ENCODE results near the gene TOMM20L. TPM values are rescaled to one million over a fixed set of nuclear protein-coding genes. Genes with fewer than 3 reads are reported as not detected.
A peak's percentile ranks its signal among the peaks of the same experiment; 100 is the strongest.

TOMM20L gene
- total and polyA plus RNA-seq, 2 of the 13 experiments (the other 11 are each of a cell fraction or from before 2014, with no cell fraction given): 0.46 TPM; not detected in 1

DNA sequence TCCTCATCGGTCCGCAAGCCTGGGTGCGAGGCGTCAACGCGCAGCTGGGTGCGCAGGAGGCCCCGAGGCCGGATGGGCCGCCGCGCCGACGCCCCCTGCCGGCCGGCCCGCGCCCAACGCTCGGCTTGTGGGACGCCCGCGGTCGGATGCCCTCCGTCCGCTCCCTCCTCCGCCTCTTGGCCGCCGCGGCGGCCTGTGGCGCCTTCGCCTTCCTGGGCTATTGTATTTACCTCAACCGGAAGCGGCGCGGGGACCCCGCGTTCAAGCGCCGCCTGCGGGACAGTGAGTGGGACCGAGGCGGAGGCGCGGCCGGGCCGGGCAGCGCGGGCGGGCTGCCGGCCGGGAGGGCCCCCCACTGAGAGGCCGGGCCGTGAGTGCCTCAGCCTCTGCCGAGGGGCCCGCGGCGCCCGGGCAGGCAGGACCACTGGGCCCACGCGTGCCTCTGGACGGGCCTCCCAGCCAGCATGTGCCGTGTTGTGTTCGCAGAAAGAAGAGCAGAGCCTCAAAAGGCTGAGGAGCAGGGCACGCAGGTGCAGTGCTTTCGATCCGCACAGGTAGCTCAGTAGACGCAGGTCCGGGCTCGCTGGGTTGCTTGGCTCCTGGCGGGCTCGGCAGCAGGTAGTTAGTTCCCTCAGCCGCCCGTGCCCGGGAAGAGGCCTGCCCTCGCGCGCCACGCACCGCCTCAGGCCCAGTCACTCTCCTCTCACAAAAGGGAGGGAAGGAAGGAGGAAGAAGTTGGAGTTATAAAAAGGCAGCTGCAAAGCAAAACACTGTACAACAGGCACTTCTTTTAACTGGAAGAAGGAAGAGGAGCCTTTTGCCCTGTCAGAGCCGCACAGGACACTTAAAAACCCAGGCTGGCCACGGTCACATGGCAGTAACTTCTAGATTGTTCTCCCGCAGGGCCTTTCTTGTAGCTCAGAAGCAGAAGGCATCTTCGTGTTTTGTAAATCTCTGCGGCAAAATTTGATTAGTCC lies at the start of gene TOMM20L (continued):
- TF ChIP-seq, protein P1, sequence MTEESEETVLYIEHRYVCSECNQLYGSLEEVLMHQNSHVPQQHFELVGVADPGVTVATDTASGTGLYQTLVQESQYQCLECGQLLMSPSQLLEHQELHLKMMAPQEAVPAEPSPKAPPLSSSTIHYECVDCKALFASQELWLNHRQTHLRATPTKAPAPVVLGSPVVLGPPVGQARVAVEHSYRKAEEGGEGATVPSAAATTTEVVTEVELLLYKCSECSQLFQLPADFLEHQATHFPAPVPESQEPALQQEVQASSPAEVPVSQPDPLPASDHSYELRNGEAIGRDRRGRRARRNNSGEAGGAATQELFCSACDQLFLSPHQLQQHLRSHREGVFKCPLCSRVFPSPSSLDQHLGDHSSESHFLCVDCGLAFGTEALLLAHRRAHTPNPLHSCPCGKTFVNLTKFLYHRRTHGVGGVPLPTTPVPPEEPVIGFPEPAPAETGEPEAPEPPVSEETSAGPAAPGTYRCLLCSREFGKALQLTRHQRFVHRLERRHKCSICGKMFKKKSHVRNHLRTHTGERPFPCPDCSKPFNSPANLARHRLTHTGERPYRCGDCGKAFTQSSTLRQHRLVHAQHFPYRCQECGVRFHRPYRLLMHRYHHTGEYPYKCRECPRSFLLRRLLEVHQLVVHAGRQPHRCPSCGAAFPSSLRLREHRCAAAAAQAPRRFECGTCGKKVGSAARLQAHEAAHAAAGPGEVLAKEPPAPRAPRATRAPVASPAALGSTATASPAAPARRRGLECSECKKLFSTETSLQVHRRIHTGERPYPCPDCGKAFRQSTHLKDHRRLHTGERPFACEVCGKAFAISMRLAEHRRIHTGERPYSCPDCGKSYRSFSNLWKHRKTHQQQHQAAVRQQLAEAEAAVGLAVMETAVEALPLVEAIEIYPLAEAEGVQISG (CRISPR knock-in tag; IDR thresholded peaks at IDR 0.05): peak; percentile 84
- peak; percentile 82; the same call in 1 of the 2 replicates for TF ChIP-seq PRMT3 (CRISPR knock-in tag; IDR thresholded peaks at IDR 0.05; ENCODE audit: borderline replicate concordance, low read depth)
- TF ChIP-seq EED (CRISPR knock-in tag; IDR thresholded peaks at IDR 0.05): peak; percentile 40; the same call in 1 of the 2 replicates
- TF ChIP-seq ZNF230 (CRISPR knock-in tag; IDR thresholded peaks at IDR 0.05): peak; percentile 39; the same call in 1 of the 2 replicates
- TF ChIP-seq HNRNPLL (IDR thresholded peaks at IDR 0.05; ENCODE audit: low read depth, low read length, poor library complexity, severe bottlenecking): peak; percentile 65
- peak; percentile 38; the same call in 1 of the 2 replicates for TF ChIP-seq ZNF232 (CRISPR knock-in tag; IDR thresholded peaks at IDR 0.05; ENCODE audit: borderline replicate concordance)
- 0 out of 2 replicates have a peak, but pooled peaks have one; percentile 44 for TF ChIP-seq ZNF30 (CRISPR knock-in tag; IDR thresholded peaks at IDR 0.05)
- peak; percentile 34; the same call in 1 of the 2 replicates for TF ChIP-seq NFKB2 (CRISPR knock-in tag; IDR thresholded peaks at IDR 0.05; ENCODE audit: borderline replicate concordance)
- TF ChIP-seq ZNF709 (CRISPR knock-in tag; IDR thresholded peaks at IDR 0.05): peak; percentile 60; the same call in 1 of the 2 replicates
- TF ChIP-seq, protein P2, sequence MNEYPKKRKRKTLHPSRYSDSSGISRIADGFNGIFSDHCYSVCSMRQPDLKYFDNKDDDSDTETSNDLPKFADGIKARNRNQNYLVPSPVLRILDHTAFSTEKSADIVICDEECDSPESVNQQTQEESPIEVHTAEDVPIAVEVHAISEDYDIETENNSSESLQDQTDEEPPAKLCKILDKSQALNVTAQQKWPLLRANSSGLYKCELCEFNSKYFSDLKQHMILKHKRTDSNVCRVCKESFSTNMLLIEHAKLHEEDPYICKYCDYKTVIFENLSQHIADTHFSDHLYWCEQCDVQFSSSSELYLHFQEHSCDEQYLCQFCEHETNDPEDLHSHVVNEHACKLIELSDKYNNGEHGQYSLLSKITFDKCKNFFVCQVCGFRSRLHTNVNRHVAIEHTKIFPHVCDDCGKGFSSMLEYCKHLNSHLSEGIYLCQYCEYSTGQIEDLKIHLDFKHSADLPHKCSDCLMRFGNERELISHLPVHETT (CRISPR knock-in tag; conservative IDR thresholded peaks at IDR 0.05): 0 out of 2 replicates have a peak, but pooled peaks have one; percentile 13
- TF ChIP-seq SALL1 (CRISPR knock-in tag; IDR thresholded peaks at IDR 0.05): peak; percentile 78
- TF ChIP-seq, protein P3, sequence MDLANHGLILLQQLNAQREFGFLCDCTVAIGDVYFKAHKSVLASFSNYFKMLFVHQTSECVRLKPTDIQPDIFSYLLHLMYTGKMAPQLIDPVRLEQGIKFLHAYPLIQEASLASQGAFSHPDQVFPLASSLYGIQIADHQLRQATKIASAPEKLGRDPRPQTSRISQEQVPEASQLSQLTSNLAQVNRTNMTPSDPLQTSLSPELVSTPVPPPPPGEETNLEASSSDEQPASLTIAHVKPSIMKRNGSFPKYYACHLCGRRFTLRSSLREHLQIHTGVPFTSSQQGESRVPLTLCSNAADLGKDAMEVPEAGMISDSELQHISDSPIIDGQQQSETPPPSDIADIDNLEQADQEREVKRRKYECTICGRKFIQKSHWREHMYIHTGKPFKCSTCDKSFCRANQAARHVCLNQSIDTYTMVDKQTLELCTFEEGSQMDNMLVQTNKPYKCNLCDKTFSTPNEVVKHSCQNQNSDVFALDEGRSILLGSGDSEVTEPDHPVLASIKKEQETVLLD (CRISPR knock-in tag; IDR thresholded peaks at IDR 0.05; ENCODE audit: low read depth): 0 out of 2 replicates have a peak, but pooled peaks have one; percentile 34
- peak; percentile 53; the same call in 1 of the 2 replicates for TF ChIP-seq KLF15 (CRISPR knock-in tag; IDR thresholded peaks at IDR 0.05; ENCODE audit: borderline replicate concordance)
- TF ChIP-seq ZNF160 (CRISPR knock-in tag; IDR thresholded peaks at IDR 0.05): peak; percentile 9; the same call in 1 of the 2 replicates
- peak; percentile 88 for TF ChIP-seq ZFY (CRISPR knock-in tag; IDR thresholded peaks at IDR 0.05)
- TF ChIP-seq, protein P4, sequence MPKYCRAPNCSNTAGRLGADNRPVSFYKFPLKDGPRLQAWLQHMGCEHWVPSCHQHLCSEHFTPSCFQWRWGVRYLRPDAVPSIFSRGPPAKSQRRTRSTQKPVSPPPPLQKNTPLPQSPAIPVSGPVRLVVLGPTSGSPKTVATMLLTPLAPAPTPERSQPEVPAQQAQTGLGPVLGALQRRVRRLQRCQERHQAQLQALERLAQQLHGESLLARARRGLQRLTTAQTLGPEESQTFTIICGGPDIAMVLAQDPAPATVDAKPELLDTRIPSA (CRISPR knock-in tag; IDR thresholded peaks at IDR 0.05; ENCODE audit: borderline replicate concordance): no peak; the same call in 1 of the 2 replicates
- TF ChIP-seq ZSCAN29 (CRISPR knock-in tag; conservative IDR thresholded peaks at IDR 0.05): peak; percentile 90; the same call in 1 of the 2 replicates
- no peak; the same call in 1 of the 2 replicates for TF ChIP-seq NCOA2 (CRISPR knock-in tag; IDR thresholded peaks at IDR 0.05)
- peak; percentile 93; the same call in 1 of the 2 replicates for TF ChIP-seq ZNF556 (CRISPR knock-in tag; IDR thresholded peaks at IDR 0.05; ENCODE audit: borderline replicate concordance)
- TF ChIP-seq, protein P5, sequence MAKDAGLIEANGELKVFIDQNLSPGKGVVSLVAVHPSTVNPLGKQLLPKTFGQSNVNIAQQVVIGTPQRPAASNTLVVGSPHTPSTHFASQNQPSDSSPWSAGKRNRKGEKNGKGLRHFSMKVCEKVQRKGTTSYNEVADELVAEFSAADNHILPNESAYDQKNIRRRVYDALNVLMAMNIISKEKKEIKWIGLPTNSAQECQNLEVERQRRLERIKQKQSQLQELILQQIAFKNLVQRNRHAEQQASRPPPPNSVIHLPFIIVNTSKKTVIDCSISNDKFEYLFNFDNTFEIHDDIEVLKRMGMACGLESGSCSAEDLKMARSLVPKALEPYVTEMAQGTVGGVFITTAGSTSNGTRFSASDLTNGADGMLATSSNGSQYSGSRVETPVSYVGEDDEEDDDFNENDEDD (CRISPR knock-in tag; IDR thresholded peaks at IDR 0.05; ENCODE audit: borderline replicate concordance): peak; percentile 87; the same call in 1 of the 2 replicates

Data from HepG2 (cell line).